IPS-18c (cell line): ENCODE results near the gene OR52J3.

Source experiments
- H3K4me3 ChIP-seq: 2 replicates; pipeline ENCODE4 v1.7.0; 2013; ENCODE audit warnings: low read depth, mild to moderate bottlenecking, low read length, moderate library complexity; ENCODE audit not compliant: insufficient read depth
- H3K9me3 ChIP-seq: one replicate; pipeline ENCODE4 v1.6.1; 2013; ENCODE audit warnings: mild to moderate bottlenecking, low read length, moderate library complexity; ENCODE audit not compliant: control insufficient read depth, insufficient read depth

Gene OR52J3

GRCh38 chr11:5081405-5081804, 35.1 kb downstream of the OR52J3 start:
- Histone ChIP-seq H3K4me3 (no peak overlapping the region), H3K9me3 (no peaks in the 10 kb centered on the region)

- H3K4me3 ChIP-seq, result no peak overlapping the region
- H3K9me3 ChIP-seq, result no peaks in the 10 kb centered on the region
Observed at GRCh38 chr11:5083602-5084001, 37.3 kb downstream of the OR52J3 start.

GRCh38 chr11:5088556-5088955, 42.2 kb downstream of the OR52J3 start:
- Histone ChIP-seq H3K4me3 (no peak overlapping the region), H3K9me3 (no peaks in the 10 kb centered on the region)

- H3K9me3 ChIP-seq, result no peaks in the 10 kb centered on the region
- no peak overlapping the region for H3K4me3 ChIP-seq
Observed at GRCh38 chr11:5090668-5091067, 44.3 kb downstream of the OR52J3 start.

GRCh38 chr11:5092821-5093585, 46.7 kb downstream of the OR52J3 start:
- Histone ChIP-seq H3K4me3 (no peak overlapping the region), H3K9me3 (no peaks in the 10 kb centered on the region)

- no peak overlapping the region for H3K4me3 ChIP-seq
- H3K9me3 ChIP-seq, result no peaks in the 10 kb centered on the region
Observed at GRCh38 chr11:5096011-5096410, 49.7 kb downstream of the OR52J3 start.
